ENCODE data around the gene PID1. TPM values are rescaled to one million over a fixed set of nuclear protein-coding genes. Genes with fewer than 3 reads are reported as not detected.

Gene PID1
- total RNA-seq, 1 donor from 2014 or later = not detected

DNA sequence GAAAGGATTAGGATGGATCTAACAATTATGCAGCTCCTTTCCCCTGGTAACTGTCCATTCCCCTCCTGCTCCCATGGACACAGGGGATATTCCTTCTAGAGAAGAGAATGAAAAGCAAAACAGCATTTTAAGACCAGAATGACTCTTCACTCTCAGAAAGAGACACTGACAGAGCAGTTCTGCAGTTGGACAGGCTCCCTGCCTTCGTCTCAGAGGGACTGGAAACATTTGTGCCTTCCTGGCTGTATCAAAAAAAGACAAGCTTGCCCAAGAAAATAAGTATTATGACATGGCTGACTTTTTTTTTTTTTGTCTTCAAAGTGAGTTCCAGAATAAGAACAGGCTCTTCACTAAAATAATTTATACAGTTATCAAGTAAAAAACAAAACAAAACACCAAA lies 9.5 kb downstream of the PID1 start:
- no peak for DNase-seq (ENCODE audit: low read depth, low spot score)

DNA sequence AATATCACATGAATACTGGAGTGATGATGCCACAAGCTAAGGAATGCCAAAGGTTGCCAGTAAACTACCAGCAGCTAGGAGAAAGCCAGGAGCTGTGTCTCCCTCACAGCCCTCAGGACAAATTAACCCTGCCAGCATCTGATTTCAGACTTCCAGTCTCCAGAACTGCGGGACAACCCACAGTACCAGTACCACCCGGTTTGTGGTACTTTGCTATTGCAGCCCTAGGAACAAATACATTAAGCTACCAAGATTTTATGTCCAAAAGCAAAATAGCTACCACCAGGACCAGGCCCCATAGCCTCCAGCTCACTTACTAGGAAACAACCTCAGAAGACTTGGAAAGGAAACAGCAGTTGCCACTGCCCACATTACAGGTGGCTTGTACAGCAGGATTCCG lies 10.0 kb downstream of the PID1 start:
- DNase-seq (ENCODE audit: low read depth, low spot score) = no peak

DNA sequence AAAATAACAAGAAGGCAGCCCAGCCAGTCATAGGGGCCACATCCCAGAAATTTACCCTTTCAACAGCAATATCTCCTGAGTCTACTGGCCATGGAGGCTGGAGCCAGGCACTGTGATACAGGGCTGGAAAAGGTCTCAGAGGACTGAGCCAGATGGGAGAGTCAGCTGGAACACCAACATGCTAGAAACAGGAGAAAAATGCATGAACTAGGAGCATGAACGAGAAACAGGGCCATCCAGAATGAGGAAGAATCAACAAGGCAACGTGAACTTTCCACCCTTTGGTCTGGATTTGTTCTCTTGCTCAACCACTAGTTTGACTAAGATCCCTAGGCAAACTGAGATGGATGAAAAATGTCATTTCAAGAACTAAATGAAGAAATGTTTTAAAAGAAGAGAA lies 13.1 kb downstream of the PID1 start:
- DNase-seq (ENCODE audit: low read depth, low spot score) = no peak

GRCh38 chr2:229256376-229256775 lies 14.7 kb downstream of the PID1 start:
- no peak for DNase-seq (ENCODE audit: low read depth, low spot score)

GRCh38 chr2:229254206-229254605 lies 16.9 kb downstream of the PID1 start:
- DNase-seq (ENCODE audit: low read depth, low spot score) = no peak

GRCh38 chr2:229252996-229253395 lies 18.1 kb downstream of the PID1 start:
- DNase-seq (ENCODE audit: low read depth, low spot score) = no peak

DNA sequence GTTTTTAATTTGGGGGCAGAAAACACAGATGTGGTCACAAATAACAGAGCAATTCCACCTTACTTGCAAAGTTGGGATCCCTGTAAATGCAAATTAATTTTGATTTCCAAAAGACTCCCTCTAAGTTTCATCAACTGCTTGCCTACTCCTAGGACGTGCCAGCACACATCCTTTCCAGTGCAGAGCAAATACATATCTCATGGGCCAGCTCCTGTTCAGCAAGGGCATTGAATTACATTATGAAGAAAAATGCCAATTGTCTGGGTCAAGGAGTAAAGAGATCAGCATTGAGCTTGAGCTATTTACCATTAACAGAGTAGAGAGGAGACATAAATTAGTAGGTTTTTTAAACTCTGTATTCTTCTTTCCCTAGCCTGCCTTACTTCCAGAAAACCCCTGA lies 18.8 kb downstream of the PID1 start:
- no peak for DNase-seq (ENCODE audit: low read depth, low spot score)

- no peak for DNase-seq (ENCODE audit: low read depth, low spot score)
Observed at GRCh38 chr2:229249536-229249935, 21.6 kb downstream of the PID1 start.

- no peak for DNase-seq (ENCODE audit: low read depth, low spot score)
Observed at GRCh38 chr2:229246334-229246733, 24.8 kb downstream of the PID1 start.

DNA sequence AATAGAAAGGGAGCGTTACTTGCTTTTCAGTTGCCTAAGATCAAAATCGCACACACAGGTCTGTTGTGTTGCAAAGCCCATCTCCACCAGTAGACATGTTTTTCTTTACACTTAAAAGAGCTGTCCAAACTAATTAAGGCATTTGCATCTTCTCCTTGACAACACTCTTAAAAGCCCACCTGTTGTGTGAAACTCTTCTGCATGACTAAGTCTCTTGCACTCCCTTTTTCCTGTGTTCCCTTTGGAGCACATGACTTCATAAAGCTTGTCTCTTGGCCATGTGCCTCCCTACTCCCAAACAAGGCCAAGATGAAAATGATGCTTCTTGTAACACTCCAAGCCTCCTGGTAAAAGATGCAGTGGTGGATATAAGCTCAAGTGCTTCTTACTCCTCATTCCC lies 26.1 kb downstream of the PID1 start:
- DNase-seq (ENCODE audit: low read depth, low spot score) = no peak

DNA sequence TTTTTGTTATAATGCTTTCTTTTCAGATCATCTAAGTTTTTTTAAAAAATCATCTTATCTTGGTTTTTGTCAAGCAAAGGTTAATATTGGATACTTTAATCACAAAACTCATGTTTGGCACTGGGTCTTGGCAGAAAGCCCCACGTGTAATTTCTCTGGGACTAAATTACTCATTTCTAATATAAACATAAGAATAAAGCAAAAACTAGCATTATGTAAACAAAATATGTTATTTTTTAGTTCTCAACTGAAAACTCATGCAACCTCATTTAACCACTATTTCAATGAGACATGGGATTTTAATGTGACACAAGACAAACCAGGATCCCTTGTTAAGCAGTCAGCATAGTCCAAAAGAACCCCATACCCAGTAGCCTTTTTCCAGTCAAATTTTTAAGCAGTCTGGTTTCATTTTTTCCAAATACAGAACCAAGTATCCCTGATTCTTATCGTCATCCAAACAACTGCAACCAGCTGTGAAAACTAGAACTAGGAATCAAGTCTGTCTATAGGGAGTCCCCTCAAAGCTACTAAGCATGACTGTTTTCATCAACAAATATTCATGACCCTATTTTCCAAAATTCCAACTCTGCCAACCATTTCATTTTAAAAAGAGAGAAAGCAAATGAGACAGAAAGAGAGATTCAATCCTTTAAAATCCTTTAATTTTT lies 27.1 kb downstream of the PID1 start:
- DNase-seq (ENCODE audit: low read depth, low spot score) = no peak

DNA sequence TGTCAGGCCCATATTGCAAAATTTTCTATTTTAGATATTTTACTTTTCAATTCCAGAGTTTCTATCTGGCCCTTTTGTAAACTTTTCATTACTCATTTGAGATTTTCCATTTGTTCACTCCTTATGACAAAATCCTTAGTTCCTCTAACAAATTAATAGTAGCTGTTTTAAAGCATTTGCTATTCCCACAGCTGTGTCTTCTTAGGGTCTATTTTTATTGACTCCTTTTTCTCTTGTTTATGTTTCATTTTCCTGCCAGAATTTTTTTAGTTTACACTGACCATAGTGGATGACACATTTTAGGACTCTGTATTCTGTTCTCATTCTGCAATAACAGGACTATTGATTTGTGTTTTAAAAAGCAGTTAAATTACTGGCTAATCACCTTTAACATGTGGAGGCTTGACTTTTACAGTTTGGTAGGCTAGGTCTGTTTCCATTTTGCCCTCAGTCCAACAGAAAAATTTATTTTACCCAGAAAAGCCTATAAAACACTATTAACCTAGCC lies 30.0 kb downstream of the PID1 start:
- DNase-seq (ENCODE audit: low read depth, low spot score) = no peak

DNA sequence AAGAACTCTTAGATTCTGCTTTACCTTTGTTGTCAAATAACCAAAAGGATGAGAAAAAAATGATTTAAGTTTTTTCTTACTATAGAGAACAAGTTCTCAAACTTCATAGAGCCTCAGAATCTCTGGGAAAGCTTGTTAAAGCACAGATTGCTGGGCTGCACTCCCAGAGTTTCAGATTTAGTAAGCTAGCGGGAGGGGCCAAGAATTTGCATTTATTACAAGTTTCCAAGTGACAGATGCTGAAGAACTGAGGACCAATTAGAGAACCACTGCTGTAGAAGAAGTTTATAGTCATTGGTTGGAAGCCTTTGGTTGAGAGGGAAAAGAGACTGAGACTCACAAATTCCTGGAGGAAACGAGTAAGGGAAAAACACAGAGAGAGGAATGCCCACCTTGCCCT lies 32.1 kb downstream of the PID1 start:
- no peak for DNase-seq (ENCODE audit: low read depth, low spot score)

GRCh38 chr2:229237270-229237669 lies 33.8 kb downstream of the PID1 start:
- no peak for DNase-seq (ENCODE audit: low read depth, low spot score)

GRCh38 chr2:229235131-229235914 lies 35.8 kb downstream of the PID1 start:
- no peak for DNase-seq (ENCODE audit: low read depth, low spot score)

DNA sequence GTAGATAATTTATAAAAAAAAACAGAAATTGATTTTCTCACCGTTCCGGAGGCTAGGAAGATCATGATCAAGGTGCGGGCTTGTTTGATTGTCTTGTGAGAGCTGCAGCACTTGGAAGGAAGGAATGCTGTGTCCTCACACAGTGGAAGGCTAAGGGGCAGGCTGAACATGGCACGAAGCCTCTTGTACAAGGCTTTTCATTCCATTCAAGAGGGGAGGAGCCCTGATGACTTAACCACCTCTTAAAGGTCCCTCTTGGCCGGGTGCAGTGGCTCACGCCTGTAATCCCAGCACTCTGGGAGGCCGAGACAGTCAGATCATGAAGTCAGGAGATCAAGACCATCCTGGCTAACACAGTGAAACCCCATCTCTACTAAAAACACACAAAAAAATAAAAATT lies 39.2 kb downstream of the PID1 start:
- no peak for DNase-seq (ENCODE audit: low read depth, low spot score)

GRCh38 chr2:229231328-229231868 lies 39.7 kb downstream of the PID1 start:
- DNase-seq (ENCODE audit: low read depth, low spot score) = no peak

- DNase-seq (ENCODE audit: low read depth, low spot score) = no peak
Observed at GRCh38 chr2:229230911-229231310, 40.2 kb downstream of the PID1 start.

- no peak for DNase-seq (ENCODE audit: low read depth, low spot score)
Observed at GRCh38 chr2:229230256-229230655, 40.8 kb downstream of the PID1 start.

- DNase-seq (ENCODE audit: low read depth, low spot score) = no peak
Observed at GRCh38 chr2:229226382-229226781, 44.7 kb downstream of the PID1 start.

DNA sequence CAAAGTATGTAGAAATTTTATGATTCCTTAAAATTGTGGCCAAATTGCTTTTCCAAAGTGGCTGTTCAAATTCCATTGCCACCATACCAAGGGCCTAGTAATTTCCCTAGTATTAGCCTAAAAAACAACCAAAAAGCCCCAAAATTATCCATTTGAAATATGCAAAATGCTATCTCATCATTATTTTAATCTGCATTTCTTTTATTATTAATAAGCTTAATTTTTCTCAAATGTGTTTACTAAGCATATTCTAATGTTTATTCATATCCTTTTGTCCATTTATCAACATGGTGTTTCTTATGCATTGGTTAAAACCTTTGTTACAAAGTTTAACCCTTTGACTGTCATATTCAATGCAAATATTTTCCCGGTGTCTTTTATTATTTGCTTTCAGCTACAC lies 48.0 kb downstream of the PID1 start:
- DNase-seq (ENCODE audit: low read depth, low spot score) = no peak

GRCh38 chr2:229221641-229222040 lies 49.4 kb downstream of the PID1 start:
- no peak for DNase-seq (ENCODE audit: low read depth, low spot score)

- no peak for DNase-seq (ENCODE audit: low read depth, low spot score)
Observed at GRCh38 chr2:229220254-229220653, 50.8 kb downstream of the PID1 start.
